Stimulated activated CD4-positive, alpha-beta T cell treated with anti-CD3 and anti-CD28 coated beads, Interleukin-1b, Interleukin-23, amount 100 ng/mL, for 24 hours (primary cell): ENCODE measurements around the gene KDELR1.
"Not testable (repeated sequence)": the region's sequence is repeated elsewhere in the genome, so short reads cannot be mapped to it uniquely, and the experiment has no call there.

Source experiments
- DNase-seq, 4 experiments: peaks; one replicate each; pipeline ENCODE4 v3.0.0-alpha.2; 2020; ENCODE audit warnings: low read depth in 4 of 4, low spot score in 1 of 4

The KDELR1 gene

GRCh38 chr19:48397263-48398101, 6.1 kb upstream of the KDELR1 start:
- DNase-seq: no peak

GRCh38 chr19:48396824-48397176, 5.4 kb upstream of the KDELR1 start:
- no peak for DNase-seq

GRCh38 chr19:48396016-48396823, 4.9 kb upstream of the KDELR1 start:
- no peak for DNase-seq

- no peak for DNase-seq
These were observed 4.1 kb upstream of the KDELR1 start for GRCh38 chr19:48395499-48395898.

GRCh38 chr19:48395170-48395455, 3.8 kb upstream of the KDELR1 start:
- no peak for DNase-seq

GRCh38 chr19:48394331-48395169, 3.2 kb upstream of the KDELR1 start:
- DNase-seq: no peak

GRCh38 chr19:48393559-48394330, 2.4 kb upstream of the KDELR1 start, which contains the start of gene GRIN2D:
TSS of gene GRIN2D (plus strand) at chr19:48393668. CDS start at chr19:48398393, 4,725 bp downstream.
- DNase-seq: no peak

GRCh38 chr19:48392860-48393558, 1.7 kb upstream of the KDELR1 start:
- no peak for DNase-seq

GRCh38 chr19:48392006-48392344, 624 bp upstream of the KDELR1 start:
- not testable (repeated sequence) for DNase-seq

- peak in 2 of 4 experiments; percentile 41 to 53 for DNase-seq
These were observed 907 bp downstream of the KDELR1 start for GRCh38 chr19:48390188-48391099.

- DNase-seq: no peak
These were observed 4.4 kb downstream of the KDELR1 start for GRCh38 chr19:48386981-48387380.

- DNase-seq: no peak
These were observed 5.8 kb downstream of the KDELR1 start for GRCh38 chr19:48385461-48386087.

GRCh38 chr19:48382286-48382685, 9.1 kb downstream of the KDELR1 start:
- DNase-seq: no peak

- no peak for DNase-seq
These were observed 10.0 kb downstream of the KDELR1 start for GRCh38 chr19:48381178-48381950.

- no peak for DNase-seq
These were observed 12.3 kb downstream of the KDELR1 start for GRCh38 chr19:48379058-48379457.

GRCh38 chr19:48378194-48378570, 13.2 kb downstream of the KDELR1 start:
- no peak for DNase-seq

GRCh38 chr19:48373567-48373966, 17.8 kb downstream of the KDELR1 start:
- no peak for DNase-seq

GRCh38 chr19:48372904-48373303, 18.4 kb downstream of the KDELR1 start:
- DNase-seq: no peak
